HUES6 (cell line): Measurements from ENCODE around the gene PRKCA.

Experiments
- H3K27ac ChIP-seq: 2 replicates; pipeline ENCODE4 v1.7.0; 2013; ENCODE audit warnings: low read depth, mild to moderate bottlenecking, low read length, inconsistent platforms
- H3K27me3 ChIP-seq: 2 replicates; pipeline ENCODE4 v1.6.1; 2013; ENCODE audit warnings: low read length; ENCODE audit not compliant: control insufficient read depth, insufficient read depth
- H3K36me3 ChIP-seq: 2 replicates; pipeline ENCODE4 v1.6.1; 2013; ENCODE audit warnings: low read length; ENCODE audit not compliant: control insufficient read depth, insufficient read depth
- H3K4me1 ChIP-seq: 2 replicates; pipeline ENCODE4 v1.6.1; 2013; ENCODE audit warnings: low read length; ENCODE audit not compliant: control insufficient read depth, insufficient read depth
- H3K4me3 ChIP-seq: 2 replicates; pipeline ENCODE4 v1.5.1; 2013; ENCODE audit warnings: low read depth, low read length
- H3K9ac ChIP-seq: one replicate; pipeline ENCODE4 v1.6.1; 2013; ENCODE audit warnings: mild to moderate bottlenecking, low read length
- H3K9me3 ChIP-seq: 2 replicates; pipeline ENCODE4 v1.6.1; 2013; ENCODE audit warnings: low read depth, low read length; ENCODE audit not compliant: control insufficient read depth, insufficient read depth

The PRKCA gene

DNA sequence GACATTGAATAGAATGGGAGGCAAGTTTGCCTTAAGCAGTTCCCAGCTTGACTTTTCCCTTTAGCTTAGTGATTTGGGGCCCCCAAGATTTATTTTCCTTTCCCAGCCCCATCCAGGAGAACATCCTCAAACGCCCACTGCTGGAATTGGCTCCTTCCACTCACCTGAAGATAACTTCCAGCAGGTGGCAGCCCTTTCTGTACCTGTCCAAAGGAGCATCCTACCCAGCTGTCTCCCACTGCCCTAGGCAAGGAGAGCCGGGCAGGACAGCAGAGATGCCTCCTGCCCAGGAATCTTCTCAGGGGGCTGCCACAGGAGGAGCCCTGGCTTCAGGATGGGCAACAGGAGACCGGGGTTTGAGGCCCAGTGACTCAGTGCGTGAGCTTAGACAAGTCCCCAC, 538.9 kb downstream of the PRKCA start:
- H3K27me3 ChIP-seq = peaks cover 21% of the 10 kb centered on the region
- H3K9ac ChIP-seq = no peak overlapping the region
- H3K4me1 ChIP-seq = no peaks in the 10 kb centered on the region
- H3K4me3 ChIP-seq = no peak overlapping the region
- H3K27ac ChIP-seq = no peak overlapping the region
- peaks cover 7% of the 10 kb centered on the region for H3K9me3 ChIP-seq
- H3K36me3 ChIP-seq = no peaks in the 10 kb centered on the region

DNA sequence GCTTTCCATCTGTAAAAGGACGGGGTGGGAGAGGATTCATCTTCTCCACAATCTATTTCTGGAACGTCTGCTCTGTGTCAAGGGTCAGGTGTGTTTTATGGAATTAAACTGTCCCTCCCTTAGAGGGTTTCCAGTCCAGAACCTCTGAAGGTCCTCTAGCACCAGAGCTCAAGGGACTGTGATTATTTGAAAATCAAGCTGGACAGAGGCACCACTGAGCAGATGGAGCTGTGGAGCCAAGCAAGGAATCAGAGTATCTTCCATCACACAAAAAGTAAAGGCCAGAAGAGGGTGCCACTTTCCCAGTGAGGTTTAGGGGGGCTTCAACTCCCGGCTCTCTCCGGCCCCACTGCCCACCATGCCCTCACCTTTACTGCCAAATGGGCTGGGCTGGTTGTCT, 539.3 kb downstream of the PRKCA start:
- Histone ChIP-seq H3K4me3 (no peak overlapping the region), H3K27me3 (peaks cover 17% of the 10 kb centered on the region), H3K36me3 (no peaks in the 10 kb centered on the region), H3K9ac (no peak overlapping the region), H3K9me3 (peaks cover 11% of the 10 kb centered on the region), H3K27ac (no peak overlapping the region), H3K4me1 (no peaks in the 10 kb centered on the region)

DNA sequence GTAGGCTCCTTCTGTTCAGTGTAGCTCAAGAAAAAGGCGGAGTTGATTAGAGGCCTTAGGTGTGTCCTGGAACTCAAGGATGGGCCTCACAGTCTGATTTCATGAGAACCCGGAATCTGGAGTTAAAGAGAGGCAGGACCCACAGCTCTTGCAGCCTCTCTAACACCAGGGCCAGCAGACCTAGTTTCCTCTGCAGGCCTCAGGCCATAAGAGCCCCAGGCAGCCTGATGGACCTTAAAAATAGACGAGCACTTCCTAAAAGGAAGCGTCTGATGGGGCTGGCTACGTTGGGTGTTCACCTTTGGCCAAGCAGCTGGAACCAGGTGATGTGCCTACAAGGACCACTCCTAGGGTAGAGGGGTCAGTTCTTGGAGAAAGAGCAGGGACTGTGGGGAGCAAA, 540.1 kb downstream of the PRKCA start:
- Histone ChIP-seq H3K4me3 (no peak overlapping the region), H3K9ac (no peak overlapping the region), H3K36me3 (no peaks in the 10 kb centered on the region), H3K27ac (no peak overlapping the region), H3K4me1 (no peaks in the 10 kb centered on the region), H3K27me3 (peaks cover 9% of the 10 kb centered on the region; the same call in 1 of the 2 replicates), H3K9me3 (peaks cover 18% of the 10 kb centered on the region)

DNA sequence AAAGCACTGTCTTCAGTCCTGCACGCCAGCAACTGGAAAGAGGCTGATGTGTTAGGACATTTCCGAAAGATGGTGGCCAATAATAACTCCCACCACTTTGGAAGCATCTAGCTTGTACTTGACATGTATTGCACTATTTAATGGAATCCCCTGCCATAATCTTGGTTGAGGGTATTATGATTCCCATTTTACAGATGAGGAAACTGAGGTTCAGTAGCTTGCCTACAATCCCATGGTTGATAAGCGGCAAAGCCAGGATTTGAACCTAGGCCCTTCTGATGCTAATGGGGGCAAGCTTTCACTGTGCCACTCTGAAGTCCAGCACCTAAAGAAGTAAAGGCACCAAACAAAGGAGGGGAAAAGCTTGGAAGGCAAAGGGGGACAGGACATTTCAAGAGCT, 540.5 kb downstream of the PRKCA start:
- Histone ChIP-seq H3K36me3 (no peaks in the 10 kb centered on the region), H3K9me3 (peaks cover 22% of the 10 kb centered on the region), H3K4me1 (no peaks in the 10 kb centered on the region), H3K27ac (no peak overlapping the region), H3K4me3 (no peak overlapping the region), H3K9ac (no peak overlapping the region), H3K27me3 (peaks cover 4% of the 10 kb centered on the region; the same call in 1 of the 2 replicates)

DNA sequence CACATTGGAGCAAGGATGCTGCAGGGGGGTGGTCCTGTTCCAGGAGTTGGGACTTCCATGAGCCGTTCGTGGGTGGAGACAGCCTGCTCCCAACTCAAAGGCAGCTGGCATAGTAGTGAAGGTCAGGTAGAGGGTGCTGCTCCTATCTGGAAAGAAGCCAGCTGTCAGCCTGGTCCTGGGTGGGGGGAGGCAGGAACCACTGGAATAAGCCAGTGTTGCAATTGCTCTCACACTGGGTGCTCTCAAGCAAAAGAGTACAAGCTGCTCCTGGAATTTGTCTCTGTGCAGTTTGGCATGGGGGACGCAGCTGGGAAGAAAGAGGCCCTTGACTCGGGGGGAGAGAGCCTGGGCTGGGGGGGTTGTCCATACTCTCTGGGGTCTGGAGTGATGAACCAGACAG, 541.2 kb downstream of the PRKCA start:
- Histone ChIP-seq H3K4me3 (no peak overlapping the region), H3K27me3 (peaks cover 3% of the 10 kb centered on the region; the same call in 1 of the 2 replicates), H3K9me3 (peaks cover 27% of the 10 kb centered on the region), H3K9ac (no peak overlapping the region), H3K4me1 (no peaks in the 10 kb centered on the region), H3K36me3 (no peaks in the 10 kb centered on the region), H3K27ac (no peak overlapping the region)

DNA sequence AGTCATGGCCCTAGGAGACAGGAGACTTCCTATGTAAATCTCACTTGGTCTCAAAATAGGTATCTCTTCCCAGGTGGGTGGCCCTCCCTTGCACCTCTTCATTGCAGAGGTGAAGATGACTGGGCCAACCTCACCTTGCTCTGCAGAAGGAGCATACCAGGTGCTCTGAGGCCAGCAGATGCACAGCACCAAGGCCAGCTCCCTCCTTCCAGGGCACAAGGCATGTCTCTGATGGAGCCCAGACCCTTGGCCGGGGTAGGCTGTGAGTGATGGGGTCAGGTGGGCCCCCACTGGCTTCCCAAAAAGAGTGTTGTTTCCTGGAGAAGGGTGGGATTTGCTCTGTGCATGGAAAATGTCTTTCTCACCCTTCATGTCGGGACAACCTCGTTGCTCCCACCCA, 545.3 kb downstream of the PRKCA start:
- no peaks in the 10 kb centered on the region for H3K36me3 ChIP-seq
- no peak overlapping the region for H3K9ac ChIP-seq
- peaks cover 27% of the 10 kb centered on the region for H3K9me3 ChIP-seq
- H3K27me3 ChIP-seq = peaks cover 3% of the 10 kb centered on the region; the same call in 1 of the 2 replicates
- no peak overlapping the region for H3K4me3 ChIP-seq
- H3K27ac ChIP-seq = no peak overlapping the region
- H3K4me1 ChIP-seq = no peaks in the 10 kb centered on the region

DNA sequence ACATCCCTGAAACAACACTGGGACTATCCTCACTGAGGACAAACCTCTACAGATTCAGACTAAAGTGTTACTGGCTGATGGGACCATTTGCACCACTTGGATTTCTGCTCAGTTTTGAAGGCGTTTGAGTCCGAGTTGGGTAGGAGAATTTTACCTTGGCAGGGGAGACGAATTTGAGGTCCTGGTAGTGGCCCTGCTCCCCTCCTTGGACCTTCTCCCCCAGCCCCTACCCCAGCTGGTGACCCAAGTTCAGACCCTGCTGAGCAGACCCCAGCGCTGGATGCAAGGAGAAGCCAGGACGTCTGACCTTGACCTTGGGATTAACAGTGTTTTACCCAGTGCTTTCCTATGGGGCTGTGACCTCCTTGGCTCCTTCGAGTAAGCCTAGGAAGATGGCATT, 546.1 kb downstream of the PRKCA start:
- Histone ChIP-seq H3K4me3 (no peak overlapping the region), H3K9me3 (peaks cover 27% of the 10 kb centered on the region), H3K27me3 (peaks cover 3% of the 10 kb centered on the region; the same call in 1 of the 2 replicates), H3K27ac (no peak overlapping the region), H3K4me1 (no peaks in the 10 kb centered on the region), H3K9ac (no peak overlapping the region), H3K36me3 (no peaks in the 10 kb centered on the region)

DNA sequence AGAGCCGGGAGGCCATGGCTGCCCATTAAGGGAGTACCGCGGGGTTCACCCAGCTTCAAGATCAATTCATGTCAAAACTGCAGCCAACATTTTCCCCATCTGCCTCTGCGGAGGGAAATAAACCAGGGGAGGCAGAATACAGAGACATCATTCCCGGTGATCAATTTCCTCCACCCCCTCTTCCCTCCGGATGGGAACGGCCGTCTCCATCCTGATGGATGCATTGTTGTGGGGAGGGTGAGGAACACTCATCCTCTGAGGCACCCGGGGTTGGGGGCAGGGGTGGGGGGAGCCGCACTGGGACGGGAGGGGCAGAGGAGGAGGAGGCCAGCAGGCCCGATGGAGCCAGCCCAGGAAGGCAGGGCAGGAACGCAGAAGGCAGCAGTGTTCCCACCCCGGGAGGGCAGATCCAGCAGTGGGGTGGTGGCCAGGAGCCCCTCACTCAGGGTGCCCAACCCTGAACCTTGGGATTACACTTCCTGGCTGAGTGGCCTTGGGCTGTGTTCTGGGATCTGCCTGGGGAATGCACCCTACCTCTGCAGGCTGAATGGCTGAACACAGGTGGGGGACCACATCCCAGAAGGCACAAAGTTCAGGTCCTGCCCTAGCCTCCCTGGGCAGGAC, 546.7 kb downstream of the PRKCA start:
- H3K9ac ChIP-seq = no peak overlapping the region
- no peaks in the 10 kb centered on the region for H3K36me3 ChIP-seq
- H3K4me3 ChIP-seq = no peak overlapping the region
- peaks cover 27% of the 10 kb centered on the region for H3K9me3 ChIP-seq
- no peaks in the 10 kb centered on the region for H3K4me1 ChIP-seq
- peaks cover 3% of the 10 kb centered on the region; the same call in 1 of the 2 replicates for H3K27me3 ChIP-seq
- no peak overlapping the region for H3K27ac ChIP-seq

DNA sequence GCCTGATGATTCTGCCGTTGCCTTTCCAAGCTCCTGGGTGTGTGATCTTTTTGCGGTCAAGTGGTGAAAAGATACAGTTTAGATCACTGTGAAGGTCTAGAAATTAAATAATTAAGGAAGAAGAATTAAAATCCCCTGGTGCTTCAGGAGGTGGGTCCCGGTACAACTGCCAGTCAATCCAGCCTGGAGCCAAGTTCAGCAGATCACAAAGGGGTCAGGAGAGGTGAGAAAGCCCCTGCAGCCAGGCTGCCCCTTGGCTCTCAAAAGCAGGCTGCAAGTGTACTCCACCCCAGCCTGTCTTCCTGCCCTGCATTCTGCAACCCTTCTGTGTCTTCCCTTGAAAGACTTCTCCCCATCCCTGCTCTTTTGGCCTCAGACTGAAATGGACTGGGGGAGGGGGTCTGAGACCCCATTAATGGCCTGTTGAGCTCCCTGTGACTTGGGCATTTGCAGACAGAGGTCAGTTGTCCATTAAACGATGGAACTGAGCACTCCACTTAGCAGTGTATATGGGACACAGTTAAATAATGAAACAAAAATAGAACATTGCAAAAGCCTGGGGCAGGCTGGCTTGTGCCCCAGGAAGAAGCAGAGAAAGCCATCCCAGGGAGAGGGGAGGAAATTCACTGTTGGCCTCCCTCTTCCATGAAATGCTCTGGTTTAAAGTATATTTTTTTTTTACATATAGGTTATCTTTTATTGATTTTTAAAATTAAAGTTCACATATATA, 547.6 kb downstream of the PRKCA start:
- Histone ChIP-seq H3K9ac (no peak overlapping the region), H3K4me1 (no peaks in the 10 kb centered on the region), H3K27ac (no peak overlapping the region), H3K9me3 (peaks cover 32% of the 10 kb centered on the region), H3K27me3 (no peaks in the 10 kb centered on the region), H3K36me3 (no peaks in the 10 kb centered on the region), H3K4me3 (no peak overlapping the region)

DNA sequence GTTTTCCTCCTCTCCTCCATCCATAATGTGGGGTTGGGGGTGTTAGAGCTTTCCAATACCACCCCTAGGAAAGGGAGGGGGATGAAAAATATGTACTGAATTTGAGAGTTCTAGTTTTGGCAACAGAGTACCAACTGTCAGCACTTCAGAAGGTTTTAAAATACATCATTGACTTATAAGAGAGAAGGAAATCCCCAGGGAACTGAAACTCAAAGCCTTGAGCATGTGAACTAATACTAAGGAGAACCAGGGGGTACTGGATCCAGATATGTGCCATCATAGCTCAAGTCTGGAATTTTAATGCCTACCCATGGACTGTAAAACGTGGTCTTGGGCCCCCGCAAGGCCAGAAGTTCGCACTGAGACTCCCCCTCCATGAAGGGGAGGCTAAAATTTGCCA, 548.3 kb downstream of the PRKCA start:
- H3K4me3 ChIP-seq = no peak overlapping the region
- no peaks in the 10 kb centered on the region for H3K4me1 ChIP-seq

DNA sequence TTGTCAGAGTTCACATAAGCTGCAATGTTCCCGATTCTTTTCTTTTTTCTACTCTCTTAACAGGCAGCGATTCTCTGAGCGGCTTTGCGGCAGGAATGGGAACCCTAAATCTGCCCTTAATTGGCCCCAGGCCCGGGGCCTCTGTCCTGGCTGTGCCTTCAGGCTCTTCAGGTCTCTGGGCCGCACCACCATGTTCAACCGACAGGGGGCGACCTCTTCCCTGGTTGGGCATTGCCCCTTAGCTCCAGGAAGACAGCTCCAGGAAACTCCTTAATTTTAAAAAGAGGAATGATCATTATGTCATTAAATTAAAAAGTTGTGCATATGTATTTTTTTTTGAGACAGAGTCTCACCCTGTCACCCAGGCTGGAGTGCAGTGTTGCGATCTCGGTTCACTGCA, 552.8 kb downstream of the PRKCA start:
- no peak overlapping the region for H3K4me3 ChIP-seq
- H3K9me3 ChIP-seq = 0 out of 2 replicates have a peak, but pooled peaks cover 5% of the 10 kb centered on the region
- H3K27ac ChIP-seq = no peak overlapping the region
- no peaks in the 10 kb centered on the region for H3K4me1 ChIP-seq
- H3K9ac ChIP-seq = no peak overlapping the region
- no peaks in the 10 kb centered on the region for H3K36me3 ChIP-seq
- no peaks in the 10 kb centered on the region for H3K27me3 ChIP-seq

More for the DNA sequence above, 548.3 kb downstream of the PRKCA start:
- H3K9me3 ChIP-seq = peaks cover 31% of the 10 kb centered on the region
- H3K27me3 ChIP-seq = no peaks in the 10 kb centered on the region
- H3K27ac ChIP-seq = no peak overlapping the region
- H3K36me3 ChIP-seq = no peaks in the 10 kb centered on the region
- H3K9ac ChIP-seq = no peak overlapping the region
